EH (cell line): ENCODE measurements around the gene CELF4.

Source experiments
- DNase-seq: peaks from one replicate; pipeline ENCODE4 v3.0.0-alpha.2; 2015; ENCODE audit warnings: low read depth

The CELF4 gene

DNA sequence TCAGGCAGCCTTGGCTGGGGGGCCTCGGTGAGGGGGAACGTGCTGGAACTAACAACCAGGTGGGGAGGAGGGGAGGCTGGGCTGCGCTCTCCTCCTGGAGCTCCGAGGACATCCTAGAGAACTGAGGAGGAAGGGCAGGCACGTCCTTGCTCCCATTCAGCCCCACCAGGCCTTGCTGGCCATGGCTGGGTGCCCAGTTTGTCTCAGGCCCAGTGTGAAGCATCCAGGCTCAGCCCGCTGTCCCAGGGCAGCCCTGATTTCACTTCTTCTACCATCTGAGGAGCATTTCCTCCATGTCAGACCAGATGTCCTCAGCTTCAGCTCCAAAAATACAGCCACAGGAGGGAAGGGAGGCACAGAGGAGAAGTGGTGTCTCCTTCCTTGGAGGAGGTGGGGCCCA is 125.4 kb downstream of the CELF4 start:
- peak; percentile 12 for DNase-seq

DNA sequence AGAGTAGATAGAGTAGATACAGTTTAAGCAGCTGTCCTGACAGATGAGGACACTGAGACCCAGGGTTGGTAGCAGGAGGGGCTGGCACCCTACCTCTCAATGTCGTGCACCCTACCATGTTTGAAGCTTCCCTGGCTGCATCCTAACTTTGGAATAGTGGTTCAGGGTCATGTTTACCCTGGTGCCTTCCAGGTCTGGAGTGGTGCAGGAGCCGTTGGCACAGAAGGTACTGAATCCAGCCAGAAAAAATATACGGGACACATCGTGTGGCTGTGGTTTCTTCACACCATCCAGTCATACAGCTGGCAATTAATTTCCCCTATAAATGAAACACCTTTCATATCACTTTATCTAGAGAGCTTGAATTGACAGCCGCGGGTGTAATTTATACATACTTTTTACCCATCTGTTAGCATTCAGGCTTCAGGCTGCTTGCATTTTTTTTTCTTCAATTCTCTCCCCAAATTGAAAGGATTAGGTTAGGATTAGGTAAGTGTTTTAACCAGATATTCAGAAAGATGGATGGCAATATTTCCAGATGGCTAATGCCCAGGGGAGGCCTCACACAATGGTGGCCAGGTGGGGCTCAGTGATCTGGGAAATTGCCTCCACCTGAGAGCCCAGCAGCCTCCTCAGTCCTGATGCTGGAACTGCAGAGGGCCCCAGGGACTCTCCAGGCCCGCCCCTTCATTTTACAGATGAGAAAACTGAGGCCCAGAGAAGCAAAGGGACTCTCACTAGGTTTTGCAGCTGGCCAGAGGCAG is 127.0 kb downstream of the CELF4 start:
- no peak for DNase-seq

DNA sequence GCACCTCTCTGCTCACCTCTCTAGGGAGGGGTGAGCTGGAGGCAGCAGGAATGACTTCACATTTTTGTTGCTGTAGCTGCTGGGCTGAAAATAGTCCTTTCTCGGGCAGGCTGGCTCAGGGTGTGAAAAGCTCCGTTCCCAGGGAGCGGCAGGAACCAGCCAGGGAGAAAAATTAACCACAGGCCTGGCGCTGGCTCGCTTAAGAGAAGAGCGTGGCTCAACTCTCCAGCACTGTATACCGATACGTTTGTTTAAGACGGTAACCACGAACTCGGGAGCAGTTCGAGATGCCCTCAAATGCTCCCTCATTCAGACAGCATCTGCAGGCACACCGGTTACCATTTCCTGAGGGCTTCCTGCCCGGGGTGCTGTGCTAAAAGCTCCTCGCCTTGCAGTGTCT is 129.6 kb downstream of the CELF4 start:
- no peak for DNase-seq

DNA sequence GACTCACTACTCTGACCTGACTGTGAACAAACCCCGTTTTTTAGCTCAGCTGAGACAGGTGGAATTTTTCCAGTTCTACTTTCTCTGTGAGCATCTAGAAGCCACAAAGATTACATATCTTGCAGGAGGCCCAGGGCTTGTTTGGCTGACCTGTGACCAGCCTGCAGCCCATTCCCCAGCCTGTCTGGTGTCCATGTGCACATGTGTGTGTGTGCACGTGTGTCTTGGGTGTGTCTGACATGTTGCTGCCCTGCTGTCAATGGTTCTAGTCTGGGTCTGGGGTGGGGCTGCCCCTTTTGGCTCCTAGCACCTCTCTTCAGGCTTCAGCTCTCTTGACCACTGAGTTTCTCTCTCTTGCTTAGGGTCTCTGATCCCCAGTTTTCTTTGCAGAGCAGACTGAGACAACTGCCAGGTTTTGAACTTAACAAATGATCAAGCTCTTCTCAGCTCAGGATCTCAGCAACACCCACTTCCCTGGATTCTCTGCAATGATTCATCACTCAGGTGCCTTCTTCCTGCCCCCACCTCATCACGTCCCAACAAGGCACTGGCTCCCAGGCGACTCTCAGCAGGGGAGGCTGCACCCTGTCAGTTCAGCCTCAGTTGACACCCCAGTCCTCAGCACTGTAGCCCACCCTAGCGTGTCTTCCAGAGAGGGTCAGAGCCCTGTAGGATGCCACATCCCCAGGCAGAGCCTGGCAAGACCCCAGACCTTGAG is 130.3 kb downstream of the CELF4 start:
- no peak for DNase-seq

DNA sequence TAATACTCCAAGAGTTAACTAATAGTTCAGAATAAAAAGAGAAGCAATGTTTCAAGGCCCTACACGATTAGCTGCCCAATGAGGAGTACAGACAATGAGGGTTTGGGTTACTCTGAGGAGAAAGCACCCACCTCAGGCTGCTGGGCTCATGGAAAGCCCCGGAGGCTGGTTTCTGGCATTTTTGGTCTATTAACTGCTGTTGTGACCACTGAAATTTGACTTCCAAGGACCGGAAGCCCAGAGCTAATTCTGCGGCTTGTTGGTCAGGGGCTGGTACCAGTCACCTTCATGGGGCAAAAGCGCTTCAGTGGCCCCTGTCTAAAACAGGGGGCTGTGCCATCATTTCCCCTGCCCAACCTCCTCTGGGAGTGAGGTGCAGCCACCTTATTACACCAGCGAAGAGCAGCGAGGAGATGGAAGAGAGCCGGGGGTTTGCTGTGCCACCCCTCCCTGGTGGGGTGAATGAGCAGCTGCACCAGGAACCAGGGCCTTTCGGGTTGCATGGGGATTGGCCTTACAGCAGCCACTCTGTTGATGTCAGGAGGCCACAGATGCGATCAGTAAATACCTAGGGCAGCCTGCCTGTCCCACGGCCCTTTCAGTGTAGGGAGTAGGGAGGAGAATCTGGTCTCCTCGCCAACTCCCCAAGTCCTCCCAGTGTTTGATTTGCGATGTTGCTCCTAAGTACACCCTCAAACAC is 131.3 kb downstream of the CELF4 start:
- no peak for DNase-seq

DNA sequence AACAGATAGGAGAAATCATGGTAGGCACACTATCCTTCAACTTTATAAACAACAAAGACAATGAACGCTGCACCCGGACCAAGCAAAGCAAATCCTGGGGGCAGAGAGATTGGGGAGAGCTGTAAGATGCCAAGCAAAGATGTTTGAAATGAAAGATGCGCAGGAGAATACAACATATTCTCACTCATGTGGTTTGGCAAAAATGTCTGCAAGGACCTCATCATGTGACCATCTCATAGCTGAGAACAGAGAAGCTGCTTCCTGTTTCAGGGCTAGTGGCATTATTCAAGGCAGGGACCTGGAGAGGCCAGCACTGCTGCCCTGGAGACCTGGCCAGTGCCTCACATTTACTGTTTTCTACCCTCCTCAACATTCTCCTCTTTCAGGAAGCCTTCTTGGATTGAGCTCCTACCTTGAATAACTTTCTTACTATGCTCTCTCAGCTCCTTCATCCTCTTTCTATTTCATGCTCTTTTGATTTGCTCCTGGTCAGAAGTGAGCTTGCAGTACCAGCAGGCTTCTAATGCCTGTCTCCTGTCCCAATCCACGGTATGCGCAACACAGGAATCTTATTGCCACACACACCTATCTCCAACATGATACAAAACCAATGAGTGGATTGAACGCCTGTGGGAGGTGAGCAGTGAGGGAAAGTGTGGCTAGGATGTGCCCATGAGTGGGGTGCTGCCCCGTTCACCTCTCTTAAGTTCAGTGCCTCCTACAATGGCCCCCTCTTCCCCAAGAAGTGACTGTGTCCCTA is 133.0 kb downstream of the CELF4 start:
- DNase-seq = no peak

DNA sequence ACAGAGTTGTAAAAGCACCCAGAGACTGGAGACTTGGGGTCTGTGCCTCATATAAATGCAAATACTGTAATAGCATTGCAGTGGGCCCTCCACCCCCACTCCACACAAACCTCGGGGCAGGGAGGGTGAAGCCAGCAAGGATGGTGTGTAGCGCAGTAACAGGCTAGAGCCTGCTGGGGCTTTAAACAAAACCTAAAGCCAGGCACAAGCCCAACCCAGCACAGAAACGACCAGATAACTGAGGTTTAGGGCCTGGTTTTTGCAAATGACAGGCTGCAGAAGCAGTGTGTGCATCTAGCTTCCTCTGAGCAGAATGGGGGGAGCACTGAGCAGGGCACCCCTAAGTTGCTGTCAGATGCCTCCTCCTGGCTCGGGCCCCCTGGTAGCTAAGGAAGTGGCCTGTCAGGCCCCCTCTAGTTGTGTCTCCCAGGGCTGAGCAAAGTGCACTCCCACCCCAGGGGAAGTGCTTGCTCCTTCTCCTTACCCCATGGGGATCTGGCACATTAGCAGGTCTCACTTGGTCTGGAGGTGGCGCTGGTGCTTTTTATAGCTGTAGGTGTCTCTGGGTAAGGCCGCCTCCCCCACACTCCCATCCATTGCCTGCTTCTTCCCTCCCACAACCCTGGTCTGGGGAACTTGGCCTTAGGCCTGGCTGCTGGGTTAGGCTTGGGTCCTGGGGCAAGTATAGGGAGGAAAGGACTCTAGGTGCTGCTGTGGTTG is 135.1 kb downstream of the CELF4 start:
- no peak for DNase-seq

DNA sequence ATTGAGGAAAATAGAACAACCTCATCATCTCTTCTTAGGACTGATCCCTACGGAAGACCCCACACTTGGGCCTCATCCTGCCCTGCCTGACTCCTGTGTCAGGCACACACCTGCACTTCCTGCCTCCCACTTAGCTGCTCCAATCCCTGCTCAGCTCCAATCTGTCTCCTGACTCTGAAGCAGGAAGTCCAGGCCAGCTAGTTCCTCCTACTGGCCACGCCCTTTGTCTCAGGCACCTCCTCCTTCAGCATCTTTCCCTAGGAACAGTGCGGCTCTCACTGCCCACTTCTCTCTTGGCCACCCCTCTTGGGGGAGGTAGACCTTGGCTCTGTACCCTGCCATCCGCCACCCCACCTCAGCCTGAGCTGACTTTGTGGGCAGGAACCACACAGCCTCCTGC is 135.8 kb downstream of the CELF4 start:
- DNase-seq = no peak

DNA sequence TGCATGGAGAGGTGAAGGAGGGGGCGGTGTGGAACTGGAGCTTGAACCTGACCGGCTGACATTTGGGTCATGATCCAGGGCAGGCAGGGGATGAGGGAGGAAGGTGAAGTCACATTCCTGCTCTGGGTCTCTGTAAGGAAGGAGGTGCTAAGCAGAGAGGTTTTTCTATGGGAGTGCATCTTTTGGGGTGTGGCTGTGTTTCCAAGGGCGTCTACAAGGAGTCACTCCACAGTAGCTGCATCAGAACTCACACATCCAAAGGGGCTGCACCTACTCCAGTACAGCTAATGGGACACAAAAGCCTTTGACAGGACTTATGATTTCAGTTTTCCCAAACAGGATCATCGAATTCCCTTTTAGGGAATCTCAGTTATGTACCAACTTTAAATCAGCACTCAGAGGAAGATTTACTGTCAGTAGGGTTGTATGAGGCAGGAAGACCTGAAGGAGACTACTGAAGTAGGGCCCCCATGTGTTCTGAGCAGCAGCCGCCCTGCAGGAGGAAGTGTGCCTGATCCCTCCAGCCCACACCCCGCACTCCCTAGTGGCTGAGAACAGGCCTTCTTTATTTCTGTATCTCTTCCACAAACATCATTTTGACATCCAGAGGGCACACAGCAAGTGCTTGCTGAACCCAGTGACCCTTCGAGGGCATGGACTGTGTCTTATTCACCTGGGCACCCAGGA is 137.2 kb downstream of the CELF4 start:
- DNase-seq = no peak

DNA sequence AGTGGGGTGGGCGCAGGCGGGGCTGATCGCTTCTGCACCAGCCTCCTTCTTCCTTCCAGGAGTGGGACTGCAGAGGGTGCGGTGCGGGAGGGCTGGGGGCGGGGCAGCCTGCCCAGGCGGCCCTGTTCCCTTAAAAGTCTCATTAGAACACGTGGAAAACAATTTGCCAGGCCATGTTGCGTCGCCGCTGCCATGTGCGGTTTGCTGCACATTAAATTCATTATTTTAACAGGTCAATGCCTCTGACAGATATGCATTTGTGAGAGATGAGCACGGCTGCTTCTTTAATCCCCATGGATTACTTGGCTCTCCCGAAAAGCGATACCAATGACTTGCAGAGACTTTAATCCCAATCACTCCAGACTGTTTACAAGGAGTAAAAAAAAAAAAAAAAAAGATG is 139.0 kb downstream of the CELF4 start:
- DNase-seq = no peak

DNA sequence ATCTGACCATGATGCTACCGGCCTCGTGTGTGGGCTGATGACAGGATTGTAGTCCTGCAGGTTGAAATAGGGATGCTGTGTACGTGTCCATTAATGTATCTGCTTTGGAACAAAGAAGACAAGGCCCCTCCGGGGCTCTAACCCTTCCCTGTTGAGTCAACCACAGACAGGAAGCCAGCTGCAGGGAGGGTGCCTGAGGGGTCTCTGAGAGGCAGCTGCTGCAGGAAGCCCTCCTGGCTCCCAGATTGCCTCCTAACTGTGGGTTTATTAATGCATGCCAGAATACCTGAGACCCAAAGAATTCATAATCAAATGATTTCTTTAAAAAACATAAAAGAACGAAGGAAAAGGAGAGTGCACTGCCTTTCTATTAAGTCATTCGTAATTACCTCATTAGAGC is 140.4 kb downstream of the CELF4 start:
- no peak for DNase-seq

DNA sequence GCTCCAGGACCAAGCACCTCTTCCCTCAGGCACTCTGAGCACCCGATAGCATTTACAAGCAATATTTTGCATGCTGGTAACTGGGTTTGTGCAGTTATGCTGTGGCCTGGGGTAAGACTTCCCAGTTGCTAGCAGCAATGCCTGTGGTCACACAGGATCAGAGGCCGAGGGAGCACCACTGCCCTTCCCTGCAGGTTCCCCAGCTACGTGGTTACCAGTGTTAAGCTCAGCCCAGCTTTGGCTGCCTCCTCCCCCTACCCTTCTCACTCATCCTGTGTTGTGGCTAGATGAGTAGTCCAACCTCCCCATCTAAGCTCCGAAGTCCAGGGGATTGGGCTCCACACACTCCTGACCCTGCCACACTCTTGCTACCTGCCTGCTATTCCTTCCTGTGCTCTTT is 141.1 kb downstream of the CELF4 start:
- DNase-seq = no peak

DNA sequence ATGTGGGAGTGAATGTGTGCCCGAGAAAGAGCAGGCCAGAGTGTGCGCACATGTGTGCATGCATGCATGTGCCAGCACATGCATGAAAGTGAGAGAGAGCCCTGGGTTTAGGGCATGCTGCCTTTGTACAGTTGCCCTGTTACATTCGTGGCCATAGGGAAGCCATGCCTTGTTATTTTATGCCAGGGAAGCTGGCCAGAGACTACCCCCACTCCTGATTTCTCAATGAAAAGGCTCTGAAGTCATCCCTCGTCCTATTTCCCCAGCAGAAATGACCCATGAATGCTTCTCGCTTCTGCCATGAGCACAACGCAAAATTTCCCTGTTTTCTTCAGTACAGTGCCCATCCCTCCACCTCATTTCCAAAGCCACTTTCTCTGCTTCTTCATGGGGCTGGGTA is 143.0 kb downstream of the CELF4 start:
- DNase-seq = no peak

DNA sequence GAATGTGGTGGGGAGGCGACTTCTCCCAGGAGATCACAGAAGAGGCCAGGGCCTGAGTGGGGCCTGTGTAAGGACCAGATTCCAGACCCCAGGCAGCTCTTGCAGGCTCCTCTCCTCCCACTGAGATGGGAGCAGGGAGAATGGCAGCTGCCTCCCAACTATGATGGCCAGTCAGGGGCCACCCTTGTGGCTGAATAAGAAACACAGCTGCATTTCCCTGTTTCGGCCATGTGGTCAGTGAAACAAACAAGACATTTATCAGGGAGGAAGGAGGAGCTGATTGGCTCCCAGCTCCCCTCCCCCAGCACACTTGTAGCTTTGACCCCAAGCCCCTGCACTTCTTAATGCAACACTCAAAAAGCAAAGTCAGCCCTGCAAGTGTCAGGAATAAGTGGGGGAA is 143.5 kb downstream of the CELF4 start:
- no peak for DNase-seq

DNA sequence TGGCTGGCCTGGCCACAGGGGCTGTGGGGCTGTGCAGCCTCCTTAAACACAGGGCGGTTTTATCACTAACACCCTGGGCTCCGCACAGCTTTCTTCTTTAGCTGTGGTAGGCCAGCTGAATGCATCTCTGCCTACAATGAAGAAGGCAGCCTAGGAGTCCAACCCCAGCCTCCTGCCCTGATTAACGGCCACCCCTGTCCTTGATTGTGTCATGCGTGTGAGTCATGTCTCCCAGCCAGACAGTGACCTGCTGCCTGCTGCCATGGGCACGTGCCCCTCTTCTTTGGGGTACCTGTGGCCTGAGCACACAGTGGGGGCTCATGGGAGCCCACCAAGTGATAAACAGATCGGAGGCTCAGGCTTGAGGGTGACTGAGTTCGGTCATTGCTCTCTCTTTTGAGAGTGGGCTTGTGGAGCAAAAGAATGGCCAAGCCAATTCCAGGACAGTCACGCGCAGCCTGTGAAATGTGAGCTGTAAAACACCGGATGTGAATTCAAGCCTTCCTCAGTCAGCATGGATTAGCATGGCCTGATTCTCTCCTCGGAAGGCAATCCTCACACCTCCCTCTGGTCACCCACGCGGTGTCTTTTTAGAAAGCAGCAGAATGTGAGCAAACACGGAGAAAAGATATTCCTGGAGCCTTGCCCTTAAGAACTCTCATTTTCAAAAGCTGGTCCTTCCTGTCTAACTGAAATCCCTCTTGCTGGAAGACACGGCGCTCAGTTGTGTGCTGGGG is 144.1 kb downstream of the CELF4 start:
- DNase-seq = no peak

DNA sequence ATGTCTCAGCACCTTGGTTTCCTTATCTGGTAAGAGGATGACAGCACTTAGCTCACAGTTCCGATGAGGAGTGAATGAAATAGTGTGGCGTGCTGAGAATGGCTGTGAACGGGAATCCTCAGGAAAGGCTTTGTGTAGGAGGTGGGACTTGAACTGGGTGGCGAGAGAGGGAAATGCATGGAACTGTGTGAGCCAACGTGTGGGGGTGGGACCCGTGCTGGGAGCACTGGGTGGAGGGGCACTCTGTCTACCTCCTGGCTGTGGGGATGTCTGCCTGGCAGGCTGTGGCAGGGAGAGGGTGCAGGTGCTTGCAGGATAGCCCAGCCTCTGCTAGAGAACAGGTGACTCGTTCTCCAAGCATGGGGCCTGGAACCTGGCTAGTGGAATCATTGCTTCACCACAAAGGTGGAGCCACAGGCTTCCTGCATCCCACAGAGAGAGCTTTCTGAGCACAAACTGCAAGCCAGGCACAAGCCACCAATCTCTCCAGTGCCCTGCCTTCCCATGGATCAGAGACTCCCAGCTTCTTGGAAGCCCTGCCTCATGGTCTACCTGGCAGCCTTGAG is 145.2 kb downstream of the CELF4 start:
- DNase-seq = no peak

DNA sequence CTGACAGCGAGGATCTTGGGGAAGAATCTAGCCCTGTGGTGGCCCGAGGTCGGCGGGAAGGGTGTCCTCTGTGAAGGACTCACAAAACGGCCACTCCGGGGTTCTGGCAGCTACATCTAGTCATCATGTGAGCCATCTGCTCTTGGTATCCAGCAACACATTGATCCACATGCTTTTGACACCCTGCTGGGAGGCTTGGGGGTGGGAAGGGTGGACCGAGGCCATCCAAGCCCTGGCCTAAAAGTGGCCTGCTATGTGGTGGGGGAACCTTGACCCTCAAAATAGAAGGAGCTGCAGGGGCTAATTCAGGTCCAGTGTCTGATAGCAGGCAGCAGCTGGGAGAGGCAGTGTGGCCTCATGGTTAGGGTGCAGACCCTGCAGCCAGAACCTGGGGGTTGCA is 145.7 kb downstream of the CELF4 start:
- no peak for DNase-seq

DNA sequence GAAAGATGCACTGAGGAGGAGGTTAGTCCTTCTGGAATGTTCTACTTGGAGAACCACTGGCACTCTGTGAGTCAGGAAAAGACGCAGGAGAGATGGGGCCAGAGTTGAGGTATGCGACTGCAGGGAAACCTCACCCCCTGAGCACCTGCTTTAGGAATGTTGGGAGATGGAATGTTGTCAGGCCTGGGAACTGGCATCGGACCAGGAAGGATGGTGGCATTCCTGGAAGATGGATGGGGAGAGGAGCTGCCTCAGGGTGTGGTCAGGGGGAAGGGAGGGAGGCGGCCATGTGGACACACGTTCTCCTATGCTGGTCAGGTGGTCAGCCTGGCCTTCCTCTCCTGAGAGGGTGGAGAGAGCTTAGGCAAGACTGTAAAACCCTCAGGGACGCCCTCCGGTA is 146.3 kb downstream of the CELF4 start:
- DNase-seq = peak; percentile 83

DNA sequence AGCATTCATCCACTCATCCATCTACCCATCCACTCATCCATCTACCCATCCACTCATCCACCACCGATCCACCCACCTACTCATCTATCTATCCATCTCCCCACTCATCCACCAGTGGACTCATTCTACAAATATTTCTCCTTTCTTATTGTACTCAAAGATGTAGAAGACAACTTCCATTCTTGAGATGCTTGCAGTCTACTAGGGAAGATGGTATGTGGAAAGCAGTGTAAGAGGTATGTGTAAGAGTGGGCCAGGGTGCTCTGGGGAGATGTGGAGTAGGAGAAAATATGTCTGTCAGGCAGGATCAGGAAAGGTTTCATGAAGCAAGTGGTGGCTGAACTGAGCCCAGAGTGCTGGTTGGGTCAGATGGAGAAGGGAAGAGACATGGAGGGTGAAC is 150.8 kb downstream of the CELF4 start:
- DNase-seq = peak; percentile 15

DNA sequence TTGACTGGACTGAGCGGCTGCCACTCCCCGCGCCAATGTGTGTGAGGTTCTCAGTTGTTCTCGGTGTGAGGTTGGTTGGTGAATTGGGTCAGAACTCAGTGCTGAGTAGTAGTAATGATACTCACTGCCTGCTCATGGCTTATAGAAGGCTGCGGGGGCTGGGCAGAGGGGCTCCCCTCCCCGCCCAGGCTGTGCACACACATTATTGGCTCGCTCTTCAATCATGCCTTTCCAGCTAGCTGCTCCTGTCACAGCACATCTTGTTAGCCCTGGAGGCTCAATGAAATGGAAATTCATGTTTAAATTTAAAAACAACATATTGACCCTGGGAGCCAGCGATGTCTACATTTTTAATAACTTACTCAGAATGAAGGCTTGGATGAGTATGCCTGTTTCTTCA is 152.8 kb downstream of the CELF4 start:
- no peak for DNase-seq
